H9 (cell line): ENCODE results near the gene ZSCAN31. TPM values are rescaled to one million over a fixed set of nuclear protein-coding genes. Genes with fewer than 3 reads are reported as not detected.

Experiments
- DNase-seq: peaks from one replicate; pipeline ENCODE4 v3.0.0-alpha.2; 2017
- H2AFZ ChIP-seq: one replicate; pipeline ENCODE4 v1.6.1; 2013; ENCODE audit warnings: mild to moderate bottlenecking, low read length, control low read depth, moderate library complexity
- H2AK5ac ChIP-seq: 2 replicates; pipeline ENCODE4 v1.6.1; 2013; ENCODE audit warnings: low read length, control low read depth, mixed read lengths; ENCODE audit not compliant: insufficient read length
- H2BK120ac ChIP-seq: one replicate; pipeline ENCODE4 v1.6.1; 2013; ENCODE audit warnings: low read depth, mild to moderate bottlenecking, low read length, control low read depth, inconsistent platforms; ENCODE audit not compliant: poor library complexity, severe bottlenecking
- H2BK12ac ChIP-seq: 2 replicates; pipeline ENCODE4 v1.6.1; 2013; ENCODE audit warnings: low read length, control low read depth, mixed read lengths, low read depth; ENCODE audit not compliant: insufficient read length
- H2BK15ac ChIP-seq: 2 replicates; pipeline ENCODE4 v1.6.1; 2013; ENCODE audit warnings: low read depth, low read length, control low read depth
- H2BK20ac ChIP-seq: one replicate; pipeline ENCODE4 v1.6.1; 2013; ENCODE audit warnings: low read depth, mild to moderate bottlenecking, low read length, control low read depth, inconsistent platforms; ENCODE audit not compliant: poor library complexity, severe bottlenecking
- H2BK5ac ChIP-seq: 2 replicates; pipeline ENCODE4 v1.6.1; 2013; ENCODE audit warnings: low read length, control low read depth, mixed read lengths; ENCODE audit not compliant: insufficient read length
- H3K14ac ChIP-seq: 2 replicates; pipeline ENCODE4 v1.6.1; 2013; ENCODE audit warnings: low read length, control low read depth; ENCODE audit not compliant: insufficient read depth
- H3K18ac ChIP-seq: 2 replicates; pipeline ENCODE4 v1.6.1; 2013; ENCODE audit warnings: low read depth, mild to moderate bottlenecking, mixed read lengths, low read length, control low read depth; ENCODE audit not compliant: insufficient read length
- H3K23ac ChIP-seq: 2 replicates; pipeline ENCODE4 v1.6.1; 2013; ENCODE audit warnings: low read length, control low read depth, mixed read lengths, low read depth; ENCODE audit not compliant: insufficient read length
- H3K23me2 ChIP-seq: 2 replicates; pipeline ENCODE4 v1.6.1; 2013; ENCODE audit warnings: low read depth, mild to moderate bottlenecking, mixed read lengths, low read length, control low read depth; ENCODE audit not compliant: insufficient read length, poor library complexity, severe bottlenecking
- H3K27ac ChIP-seq: 2 replicates; pipeline ENCODE4 v1.5.1; 2013; ENCODE audit warnings: low read length, control low read depth, mixed read lengths, low read depth; ENCODE audit not compliant: insufficient read length
- H3K27me3 ChIP-seq: 2 replicates; pipeline ENCODE4 v1.6.1; 2013; ENCODE audit warnings: low read length, control low read depth, inconsistent platforms; ENCODE audit not compliant: insufficient read depth
- H3K4ac ChIP-seq: 2 replicates; pipeline ENCODE4 v1.6.1; 2013; ENCODE audit warnings: low read depth, mild to moderate bottlenecking, control low read depth, inconsistent platforms, low read length, moderate library complexity
- H3K4me1 ChIP-seq: 2 replicates; pipeline ENCODE4 v1.6.1; 2013; ENCODE audit warnings: low read length, control low read depth, inconsistent platforms; ENCODE audit not compliant: insufficient read depth
- H3K4me2 ChIP-seq: 2 replicates; pipeline ENCODE4 v1.6.1; 2013; ENCODE audit warnings: low read length, control low read depth, mixed read lengths; ENCODE audit not compliant: insufficient read length, insufficient read depth
- H3K56ac ChIP-seq: 2 replicates; pipeline ENCODE4 v1.6.1; 2013; ENCODE audit warnings: low read depth, mild to moderate bottlenecking, mixed read lengths, low read length, control low read depth; ENCODE audit not compliant: insufficient read length
- H3K79me1 ChIP-seq: 2 replicates; pipeline ENCODE4 v1.6.1; 2013; ENCODE audit warnings: low read depth, mild to moderate bottlenecking, moderate library complexity, low read length, control low read depth, inconsistent platforms; ENCODE audit not compliant: insufficient read depth, poor library complexity, severe bottlenecking
- H3K79me2 ChIP-seq: 2 replicates; pipeline ENCODE4 v1.6.1; 2013; ENCODE audit warnings: low read length, control low read depth, inconsistent platforms; ENCODE audit not compliant: insufficient read depth
- H3K9ac ChIP-seq: 2 replicates; pipeline ENCODE4 v1.6.1; 2013; ENCODE audit warnings: low read length, control low read depth, mixed read lengths; ENCODE audit not compliant: insufficient read length; ENCODE audit errors: extremely low read depth
- H3K9me3 ChIP-seq: one replicate; pipeline ENCODE4 v1.6.1; 2013; ENCODE audit warnings: low read depth, low read length, inconsistent platforms; ENCODE audit not compliant: control insufficient read depth
- H3T11ph ChIP-seq: one replicate; pipeline ENCODE4 v1.6.1; 2013; ENCODE audit warnings: mild to moderate bottlenecking, low read length, control low read depth, inconsistent platforms
- H4K20me1 ChIP-seq: one replicate; pipeline ENCODE4 v1.6.1; 2013; ENCODE audit not compliant: control insufficient read depth, insufficient read length, insufficient read depth
- H4K5ac ChIP-seq: 2 replicates; pipeline ENCODE4 v1.6.1; 2013; ENCODE audit warnings: low read depth, mild to moderate bottlenecking, mixed read lengths, low read length, control low read depth; ENCODE audit not compliant: insufficient read length
- H4K8ac ChIP-seq: replicated peaks from 2 replicates; pipeline ENCODE4 v1.6.1; 2013; ENCODE audit warnings: low read length, control low read depth, mixed read lengths, low read depth; ENCODE audit not compliant: insufficient read length
- H4K91ac ChIP-seq: 2 replicates; pipeline ENCODE4 v1.6.1; 2013; ENCODE audit warnings: low read depth, mild to moderate bottlenecking, moderate library complexity, mixed read lengths, low read length, control low read depth; ENCODE audit not compliant: insufficient read length
- H3K27ac Mint-ChIP-seq, 3 experiments: 2 replicates in 2 of 3; 3 replicates in 1 of 3; pipeline ENCODE4 v1.8.0; 2020 to 2021; ENCODE audit warnings: mixed read lengths in 3 of 3, mild to moderate bottlenecking in 1 of 3, moderate library complexity in 1 of 3
- H3K27me3 Mint-ChIP-seq: 2 replicates; pipeline ENCODE4 v1.8.0; 2021; ENCODE audit warnings: low read depth, mild to moderate bottlenecking, moderate library complexity, mixed read lengths
- H3K36me3 Mint-ChIP-seq, 3 experiments: 2 replicates in 2 of 3; 3 replicates in 1 of 3; pipeline ENCODE4 v1.8.0; 2020 to 2021; ENCODE audit warnings: low read depth in 3 of 3, mixed read lengths in 3 of 3; ENCODE audit not compliant: insufficient read depth in 1 of 3
- H3K4me1 Mint-ChIP-seq, 2 experiments: 2 replicates each; pipeline ENCODE4 v1.8.0; 2020; ENCODE audit warnings: mixed read lengths in 2 of 2
- H3K4me3 Mint-ChIP-seq, 2 experiments: 2 replicates in 1 of 2; 3 replicates in 1 of 2; pipeline ENCODE4 v1.8.0; 2020 to 2021; ENCODE audit warnings: mild to moderate bottlenecking in 2 of 2, mixed read lengths in 2 of 2, moderate library complexity in 1 of 2
- H3K9me3 Mint-ChIP-seq, 2 experiments: 2 replicates in 1 of 2; 3 replicates in 1 of 2; pipeline ENCODE4 v1.8.0; 2020; ENCODE audit warnings: mild to moderate bottlenecking in 2 of 2, mixed read lengths in 2 of 2, moderate library complexity in 1 of 2
- WGBS: extraction: QIAGEN DNeasy Blood & Tissue Kit; methylation state at CpG from one replicate; pipeline ENCODE4 v1.1.7; 2013; ENCODE audit warnings: missing lambda C conversion rate, low lambda C conversion rate, mixed read lengths; ENCODE audit not compliant: insufficient read length; ENCODE audit errors: extremely low coverage; 5-methylcytosine and 5-hydroxymethylcytosine counted together
- total RNA-seq: library from RNA; stranded (reverse); gene quantifications from 2 replicates; pipeline ENCODE4 v1.2.1, GENCODE V29; 2021
- TF ChIP-seq, protein P1 (sequence below): fragments of 200-600 bp; sonication (generic); conservative IDR thresholded peaks from 3 replicates; pipeline ENCODE4 v1.8.0; 2021; ENCODE audit warnings: antibody characterized with exemption, mild to moderate bottlenecking

Gene ZSCAN31
- total RNA-seq, 1 experiment from 2014 or later = 7.1 TPM

DNA sequence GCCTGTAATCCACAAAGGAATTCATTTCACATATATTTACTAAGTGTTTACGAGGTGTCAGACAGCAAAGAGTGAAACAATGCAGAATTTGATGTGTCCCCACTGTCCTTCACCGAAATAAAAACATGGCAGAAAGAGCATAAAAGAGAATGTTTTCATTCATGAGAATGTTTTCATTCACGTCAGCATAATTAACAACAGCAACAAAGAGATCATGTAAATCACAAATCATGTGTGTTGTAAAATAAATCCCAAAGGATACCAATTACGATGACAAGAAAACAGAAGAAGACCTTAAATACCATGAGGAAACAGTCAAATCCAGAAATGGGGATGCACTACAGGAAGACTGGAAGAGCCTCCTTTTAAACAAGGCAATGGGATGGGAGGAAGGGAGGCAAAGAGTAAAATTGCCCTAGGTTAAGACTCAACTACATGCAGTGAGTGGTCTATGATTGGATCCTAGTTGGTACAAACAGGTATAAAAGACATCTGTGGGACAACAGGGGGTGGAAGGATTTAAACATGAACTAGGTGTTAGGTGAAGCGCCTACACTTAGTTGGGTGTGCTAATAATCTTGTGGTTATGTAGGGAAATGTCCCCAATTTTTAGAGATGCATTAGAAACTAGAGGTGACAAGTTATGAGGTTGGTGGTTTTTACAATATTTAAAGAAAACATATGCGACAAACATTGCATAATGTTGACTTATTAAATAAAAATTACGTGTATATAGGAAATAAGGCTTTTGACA lies 1.5 kb downstream of the ZSCAN31 start:
- Histone ChIP-seq H3K27ac (no peak overlapping the region), H4K5ac (no peak overlapping the region), H3K23ac (no peak overlapping the region), H2AFZ (no peak overlapping the region), H3T11ph (no peak overlapping the region), H3K18ac (peak overlapping the region; percentile 92), H3K9ac (peak overlapping the region; percentile 79), H3K27me3 (no peaks in the 10 kb centered on the region), H3K4me2 (peak overlapping the region; percentile 87), H3K9me3 (no peaks in the 10 kb centered on the region), H3K23me2 (peaks cover 14% of the 10 kb centered on the region), H3K56ac (no peak overlapping the region), H2BK15ac (no peak overlapping the region), H4K8ac (no peak overlapping the region), H2BK5ac (no peak overlapping the region), H2BK20ac (no peak overlapping the region), H2BK12ac (peak overlapping the region; percentile 58), H3K79me2 (no peaks in the 10 kb centered on the region), H3K79me1 (no peaks in the 10 kb centered on the region), H2AK5ac (no peak overlapping the region), H3K4me1 (no peaks in the 10 kb centered on the region), H2BK120ac (peak overlapping the region; percentile 87), H4K20me1 (no peaks in the 10 kb centered on the region), H4K91ac (no peak overlapping the region), H3K4ac (peak overlapping the region; percentile 97; the same call in 1 of the 2 replicates), H3K14ac (peak overlapping the region; percentile 96; the same call in 1 of the 2 replicates)
- H3K36me3 Mint-ChIP-seq = peaks cover under 1 to 1% (median 1%) of the 10 kb centered on the region in 3 experiments; a peak in 4 of 7 replicates
- peaks cover 9 to 11% of the 10 kb centered on the region in 2 experiments; a peak in 3 of 4 replicates for H3K4me1 Mint-ChIP-seq
- peaks cover 0 to 5% of the 10 kb centered on the region in 2 experiments; a peak in 2 of 5 replicates for H3K9me3 Mint-ChIP-seq
- no peak overlapping the region; a peak in 1 of 5 replicates for H3K4me3 Mint-ChIP-seq
- WGBS = no CpG with 5 or more reads among the region's 7 CpGs
- TF ChIP-seq, protein P1, sequence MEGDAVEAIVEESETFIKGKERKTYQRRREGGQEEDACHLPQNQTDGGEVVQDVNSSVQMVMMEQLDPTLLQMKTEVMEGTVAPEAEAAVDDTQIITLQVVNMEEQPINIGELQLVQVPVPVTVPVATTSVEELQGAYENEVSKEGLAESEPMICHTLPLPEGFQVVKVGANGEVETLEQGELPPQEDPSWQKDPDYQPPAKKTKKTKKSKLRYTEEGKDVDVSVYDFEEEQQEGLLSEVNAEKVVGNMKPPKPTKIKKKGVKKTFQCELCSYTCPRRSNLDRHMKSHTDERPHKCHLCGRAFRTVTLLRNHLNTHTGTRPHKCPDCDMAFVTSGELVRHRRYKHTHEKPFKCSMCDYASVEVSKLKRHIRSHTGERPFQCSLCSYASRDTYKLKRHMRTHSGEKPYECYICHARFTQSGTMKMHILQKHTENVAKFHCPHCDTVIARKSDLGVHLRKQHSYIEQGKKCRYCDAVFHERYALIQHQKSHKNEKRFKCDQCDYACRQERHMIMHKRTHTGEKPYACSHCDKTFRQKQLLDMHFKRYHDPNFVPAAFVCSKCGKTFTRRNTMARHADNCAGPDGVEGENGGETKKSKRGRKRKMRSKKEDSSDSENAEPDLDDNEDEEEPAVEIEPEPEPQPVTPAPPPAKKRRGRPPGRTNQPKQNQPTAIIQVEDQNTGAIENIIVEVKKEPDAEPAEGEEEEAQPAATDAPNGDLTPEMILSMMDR = no peak
- no peak overlapping the region; a peak in 1 of 7 replicates for H3K27ac Mint-ChIP-seq
- DNase-seq = no peak
- no peaks in the 10 kb centered on the region for H3K27me3 Mint-ChIP-seq
